Stimulated activated CD4-positive, alpha-beta T cell treated with anti-CD3 and anti-CD28 coated beads, Interleukin-15, amount 100 ng/mL, for 1 hour (primary cell): ENCODE measurements around the gene AMPD1.
A peak's percentile ranks its signal among the peaks of the same experiment; 100 is the strongest.

ENCODE experiments used
- DNase-seq, 2 donors: peaks; one replicate each; pipeline ENCODE4 v3.0.0-alpha.2; 2020; ENCODE audit warnings: low read depth in 1 of 2, low spot score in 1 of 2

The AMPD1 gene

GRCh38 chr1:114700036-114700600 is 4.8 kb upstream of the AMPD1 start:
- DNase-seq, result no peak

GRCh38 chr1:114696810-114697209 is 1.5 kb upstream of the AMPD1 start:
- no peak for DNase-seq

GRCh38 chr1:114694540-114695310 is 621 bp downstream of the AMPD1 start:
- no peak for DNase-seq

- DNase-seq, result no peak
Observed at GRCh38 chr1:114692947-114693346, 2.4 kb downstream of the AMPD1 start.

GRCh38 chr1:114691061-114691460 is 4.3 kb downstream of the AMPD1 start:
- no peak for DNase-seq

- no peak for DNase-seq
Observed at GRCh38 chr1:114690148-114690547, 5.2 kb downstream of the AMPD1 start.

GRCh38 chr1:114688526-114688925 is 6.8 kb downstream of the AMPD1 start:
- DNase-seq, result no peak

GRCh38 chr1:114685851-114686250 is 9.5 kb downstream of the AMPD1 start:
- DNase-seq, result no peak

- no peak for DNase-seq
Observed at GRCh38 chr1:114677691-114678090, 17.7 kb downstream of the AMPD1 start.

GRCh38 chr1:114676115-114676514 is 19.2 kb downstream of the AMPD1 start:
- DNase-seq, result no peak

GRCh38 chr1:114671939-114672275 is 23.4 kb downstream of the AMPD1 start:
- no peak for DNase-seq

GRCh38 chr1:114671011-114671938 is 24.1 kb downstream of the AMPD1 start:
- DNase-seq, result no peak

GRCh38 chr1:114670083-114671010 is 25.0 kb downstream of the AMPD1 start:
- DNase-seq, result peak; percentile 69 to 81

GRCh38 chr1:114669562-114670082 is 25.7 kb downstream of the AMPD1 start, which contains the start of gene DENND2C:
Gene DENND2C (minus strand): TSS chr1:114670049. CDS start chr1:114625984, 44,065 bp downstream.
- no peak for DNase-seq

- no peak for DNase-seq
Observed at GRCh38 chr1:114668784-114669561, 26.4 kb downstream of the AMPD1 start.

- DNase-seq, result no peak
Observed at GRCh38 chr1:114668373-114668772, 27.0 kb downstream of the AMPD1 start.

GRCh38 chr1:114666954-114667353 is 28.4 kb downstream of the AMPD1 start:
- DNase-seq, result no peak

GRCh38 chr1:114660238-114660637 is 35.1 kb downstream of the AMPD1 start:
- DNase-seq, result no peak

GRCh38 chr1:114651893-114652292 is 43.5 kb downstream of the AMPD1 start:
- no peak for DNase-seq

- no peak for DNase-seq
Observed at GRCh38 chr1:114648503-114648902, 46.8 kb downstream of the AMPD1 start.
